Measurements from ENCODE around the gene ERVK3-1. TPM values are rescaled to one million over a fixed set of nuclear protein-coding genes. Genes with fewer than 3 reads are reported as not detected.

Gene ERVK3-1
- polyA plus RNA-seq, 2 of the 4 experiments (the other 2 are of a cell fraction) = 109 to 142 TPM

GRCh38 chr19:58326914-58327726 is 21.9 kb downstream of the ERVK3-1 start, which contains the start of gene ZSCAN22 (continued):
- no peak; the same call in 1 of the 2 replicates for TF ChIP-seq ATOH8 (CRISPR knock-in tag; IDR thresholded peaks at IDR 0.05; ENCODE audit: low read depth)
- peak; percentile 44; the same call in 1 of the 2 replicates for TF ChIP-seq PBX3 (IDR thresholded peaks at IDR 0.05)
- TF ChIP-seq TP53 (CRISPR knock-in tag; IDR thresholded peaks at IDR 0.05) = peak; percentile 44; the same call in 1 of the 2 replicates
- TF ChIP-seq NR3C1 (IDR thresholded peaks at IDR 0.05) = no peak
- TF ChIP-seq MAX (IDR thresholded peaks at IDR 0.05) = peak; percentile 97
- no peak for TF ChIP-seq CBX8 (IDR thresholded peaks at IDR 0.05)
- peak; percentile 65; the same call in 1 of the 2 replicates for TF ChIP-seq RFX5 (IDR thresholded peaks at IDR 0.05)
- TF ChIP-seq POLR2A (IDR thresholded peaks at IDR 0.05; ENCODE audit: low read length) = peak; percentile 59
- no peak for TF ChIP-seq EP300 (IDR thresholded peaks at IDR 0.05)

- Histone ChIP-seq H3K4me3 (no peak overlapping the region), H3K27ac (no peak overlapping the region), H3K4me2 (no peak overlapping the region), H3K4me1 (peaks cover 13% of the 10 kb centered on the region; the same call in 2 of the 3 replicates), H3K9me3 (peaks cover 11% of the 10 kb centered on the region; the same call in 1 of the 3 replicates)
- 74% methylated on average over 10 of the region's 10 CpGs for WGBS (ENCODE audit: missing lambda C conversion rate)
- peak; percentile 20 to 46; a peak in 2 of 5 replicates for TF ChIP-seq RAD21 (conservative IDR thresholded peaks at IDR 0.05 in 1 of 2, IDR thresholded peaks at IDR 0.05 in 1 of 2)
- TF ChIP-seq JUN (IDR thresholded peaks at IDR 0.05) = no peak
- TF ChIP-seq SMC3 (IDR thresholded peaks at IDR 0.05) = 0 out of 3 replicates have a peak, but pooled peaks have one; percentile 22
- ATAC-seq = no peak
- no peak for FAIRE-seq
- ChIA-PET CTCF (interaction anchor here (0.7 to 3.3 kb wide), 3 partner anchors 19 to 191 kb away, joined by 3 to 13 read pairs (median 3); partner anchors contain the start of gene ZBTB45), POLR2A (no interaction called here)
- peak in 1 of 2 experiments; percentile 44 for DNase-seq (ENCODE audit: low read depth in 1 of 2, low spot score in 1 of 2)
Observed at GRCh38 chr19:58328999-58329398, 23.8 kb downstream of the ERVK3-1 start.

GRCh38 chr19:58330458-58330857 is 25.3 kb downstream of the ERVK3-1 start:
- Histone ChIP-seq H3K4me1 (peaks cover 13% of the 10 kb centered on the region; the same call in 2 of the 3 replicates), H3K9me3 (peaks cover 21% of the 10 kb centered on the region; the same call in 2 of the 3 replicates), H3K27ac (no peak overlapping the region), H3K4me2 (no peak overlapping the region), H3K4me3 (no peak overlapping the region)
- 80% methylated on average over 4 of the region's 4 CpGs for WGBS (ENCODE audit: missing lambda C conversion rate)
- ATAC-seq = no peak
- POLR2A ChIA-PET = interaction anchor here (0.8 to 1.1 kb wide), 2 partner anchors 29 to 32 kb away, joined by 3 to 8 read pairs; partner anchors contain the start of gene ZNF497
- no peak for TF ChIP-seq NFE2L2 (conservative IDR thresholded peaks at IDR 0.05; ENCODE audit: low read length)
- TF ChIP-seq ZNF302 (CRISPR knock-in tag; IDR thresholded peaks at IDR 0.05) = no peak
- FAIRE-seq = no peak
- peak in 1 of 2 experiments; percentile 55 for DNase-seq (ENCODE audit: low read depth in 1 of 2, low spot score in 1 of 2)
- CTCF ChIA-PET = interaction anchor here (1.2 to 3.3 kb wide), 3 partner anchors 14 to 189 kb away, joined by 3 to 13 read pairs (median 3); partner anchors contain the start of genes ZBTB45 and ZNF497

GRCh38 chr19:58332697-58333096 is 27.5 kb downstream of the ERVK3-1 start:
- Histone ChIP-seq H3K4me3 (no peak overlapping the region), H3K4me1 (peaks cover 8% of the 10 kb centered on the region; the same call in 2 of the 3 replicates), H3K9me3 (peaks cover 36% of the 10 kb centered on the region), H3K27ac (no peak overlapping the region), H3K4me2 (no peak overlapping the region)
- ChIA-PET CTCF (interaction anchor here (3.5 kb wide), 1 partner anchor 14 kb away, joined by 14 read pairs; no protein-coding TSS in a partner anchor), POLR2A (no interaction called here)
- no peak for DNase-seq (ENCODE audit: low read depth in 1 of 2, low spot score in 1 of 2)
- no peak for FAIRE-seq
- 88% methylated on average over 1 of the region's 1 CpG for whole genome bisulfite sequencing (ENCODE audit: missing lambda C conversion rate)
- no peak for TF ChIP-seq EHF (CRISPR knock-in tag; IDR thresholded peaks at IDR 0.05)
- no peak for TF ChIP-seq MYC (IDR thresholded peaks at IDR 0.05; ENCODE audit: borderline replicate concordance, low read length)
- TF ChIP-seq HEYL (CRISPR knock-in tag; IDR thresholded peaks at IDR 0.05) = no peak
- no peak for TF ChIP-seq MAX (IDR thresholded peaks at IDR 0.05)
- no peak for TF ChIP-seq CTCF (IDR thresholded peaks at IDR 0.05)
- TF ChIP-seq HOXB5 (CRISPR knock-in tag; IDR thresholded peaks at IDR 0.05) = no peak
- TF ChIP-seq SREBF2 (IDR thresholded peaks at IDR 0.05) = no peak
- TF ChIP-seq PBX3 (IDR thresholded peaks at IDR 0.05) = no peak
- no peak for TF ChIP-seq MAFK (IDR thresholded peaks at IDR 0.05; ENCODE audit: partially characterized antibody)
- no peak for ATAC-seq
